HepG2 (cell line): Measurements from ENCODE around the gene DYNLT2B. TPM values are rescaled to one million over a fixed set of nuclear protein-coding genes. Genes with fewer than 3 reads are reported as not detected.
A peak's percentile ranks its signal among the peaks of the same experiment; 100 is the strongest.

Source experiments
- NFE2 ChIP-seq: sonication (generic); formaldehyde crosslinking; IDR thresholded peaks from 2 replicates; pipeline ENCODE4 v1.4.0; 2020; ENCODE audit warnings: missing genetic modification reagents
- TBP ChIP-seq: sonication (generic); formaldehyde crosslinking; IDR thresholded peaks from 2 replicates; pipeline ENCODE4 v1.5.0; 2020; ENCODE audit warnings: missing genetic modification reagents
- TEAD3 ChIP-seq: optimal IDR thresholded peaks from 2 replicates; pipeline ENCODE3; 2016; ENCODE audit warnings: borderline replicate concordance
- ZBTB1 ChIP-seq: sonication (generic); formaldehyde crosslinking; IDR thresholded peaks from 2 replicates; pipeline ENCODE4 v1.4.0; 2020; ENCODE audit warnings: missing genetic modification reagents, borderline replicate concordance
- ZFYVE20 ChIP-seq: sonication (generic); formaldehyde crosslinking; IDR thresholded peaks from 2 replicates; pipeline ENCODE4 v1.8.0; 2023; ENCODE audit warnings: low read depth, mild to moderate bottlenecking, moderate library complexity, missing genetic modification reagents, borderline replicate concordance
- ZMYM3 ChIP-seq: sonication (generic); formaldehyde crosslinking; IDR thresholded peaks from 2 replicates; pipeline ENCODE4 v1.5.1; 2020; ENCODE audit warnings: mild to moderate bottlenecking, missing genetic modification reagents
- ZNF292 ChIP-seq: sonication (generic); formaldehyde crosslinking; IDR thresholded peaks from 2 replicates; pipeline ENCODE4 v1.8.1; 2022; ENCODE audit warnings: mild to moderate bottlenecking, low read depth, missing genetic modification reagents, borderline replicate concordance
- ZNF510 ChIP-seq: sonication (generic); formaldehyde crosslinking; IDR thresholded peaks from 2 replicates; pipeline ENCODE4 v1.4.0; 2020; ENCODE audit warnings: low read depth, mild to moderate bottlenecking, missing genetic modification reagents
- ZNF75D ChIP-seq: sonication (generic); formaldehyde crosslinking; IDR thresholded peaks from 2 replicates; pipeline ENCODE4 v1.8.1; 2023; ENCODE audit warnings: missing genetic modification reagents, mild to moderate bottlenecking, borderline replicate concordance
- polyA plus RNA-seq, 8 experiments: library from polyadenylated mRNA; depleted of rRNA in 3 of 8; stranded (reverse) in 7 of 8; unstranded in 1 of 8; fragments of >200 nt; fragmentation: Illumina TruSeq in 4 of 8; extraction: Trizol in 4 of 8; gene quantifications; 2 replicates each; pipeline versions ENCODE4 v1.2.1 to v1.2.3, GENCODE V29; 2011 to 2016; ENCODE audit warnings: low read depth in 4 of 8, missing spikeins in 1 of 8, mixed read lengths in 1 of 8; ENCODE audit not compliant: insufficient read depth in 1 of 8
- total RNA-seq, 5 experiments: library from RNA; depleted of rRNA; stranded (reverse); fragments of >200 nt; fragmentation: Illumina TruSeq; extraction: Trizol; gene quantifications; 2 replicates each; pipeline ENCODE4 v1.2.3, GENCODE V29; 2016; ENCODE audit warnings: low read depth in 1 of 5
- TF ChIP-seq, protein P1 (sequence below): sonication (generic); formaldehyde crosslinking; IDR thresholded peaks from 2 replicates; pipeline ENCODE4 v1.4.0; 2020; ENCODE audit warnings: mild to moderate bottlenecking, missing genetic modification reagents, borderline replicate concordance
- TF ChIP-seq, protein P2 (sequence below): IDR thresholded peaks from 2 replicates; pipeline ENCODE4 v1.6.1; 2012; ENCODE audit warnings: low read length, improper control_type of control experiment
- TF ChIP-seq, protein P3 (sequence below): sonication (generic); formaldehyde crosslinking; IDR thresholded peaks from 2 replicates; pipeline ENCODE4 v1.5.1; 2020; ENCODE audit warnings: mild to moderate bottlenecking, missing genetic modification reagents
- TF ChIP-seq, protein P4 (sequence below): sonication (generic); formaldehyde crosslinking; IDR thresholded peaks from 2 replicates; pipeline ENCODE4 v1.4.0; 2020; ENCODE audit warnings: missing genetic modification reagents

DYNLT2B gene
- total and polyA plus RNA-seq, 2 of the 13 experiments (the other 11 are each of a cell fraction or from before 2014, with no cell fraction given) = 4.0 to 7.0 TPM

DNA sequence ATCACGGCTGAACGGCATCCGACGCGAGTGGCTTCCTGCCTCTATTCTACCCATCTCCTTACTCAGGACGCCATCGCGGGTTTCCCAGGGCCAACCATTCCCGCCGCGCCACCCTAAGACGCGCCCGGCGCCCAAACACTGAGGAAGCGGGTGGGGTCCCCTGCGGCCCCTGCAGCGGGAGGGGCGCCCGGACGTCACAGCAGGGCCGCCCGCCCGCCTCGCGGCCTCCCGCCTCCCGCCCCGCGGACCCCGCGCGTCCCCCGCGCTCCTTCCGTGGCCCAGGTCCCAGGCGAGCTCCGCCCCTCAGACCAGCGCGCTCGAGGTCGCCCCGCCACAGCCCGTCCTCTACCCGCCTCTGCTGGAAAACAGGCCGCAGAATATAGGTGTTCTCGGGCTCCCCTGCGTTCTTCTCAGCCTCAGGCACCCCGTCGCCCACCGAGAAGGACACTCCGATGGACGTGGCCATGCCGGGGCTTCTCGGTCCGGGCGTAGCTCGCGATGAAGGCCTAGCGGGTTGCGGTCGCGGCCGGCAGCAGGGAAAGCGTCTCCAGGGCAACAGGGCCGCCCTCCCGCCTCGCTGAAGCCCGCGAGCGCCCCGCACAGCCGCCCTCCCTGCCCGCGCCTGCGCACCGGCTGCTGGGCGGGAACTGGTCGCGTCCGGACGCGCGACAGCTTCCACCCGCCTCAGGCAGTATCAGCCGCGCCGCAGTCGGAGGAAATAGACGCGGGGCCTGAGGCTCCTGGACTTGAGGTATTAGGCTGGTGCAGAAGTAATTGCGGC is at the start of gene DYNLT2B (continued):
- TF ChIP-seq, protein P1, sequence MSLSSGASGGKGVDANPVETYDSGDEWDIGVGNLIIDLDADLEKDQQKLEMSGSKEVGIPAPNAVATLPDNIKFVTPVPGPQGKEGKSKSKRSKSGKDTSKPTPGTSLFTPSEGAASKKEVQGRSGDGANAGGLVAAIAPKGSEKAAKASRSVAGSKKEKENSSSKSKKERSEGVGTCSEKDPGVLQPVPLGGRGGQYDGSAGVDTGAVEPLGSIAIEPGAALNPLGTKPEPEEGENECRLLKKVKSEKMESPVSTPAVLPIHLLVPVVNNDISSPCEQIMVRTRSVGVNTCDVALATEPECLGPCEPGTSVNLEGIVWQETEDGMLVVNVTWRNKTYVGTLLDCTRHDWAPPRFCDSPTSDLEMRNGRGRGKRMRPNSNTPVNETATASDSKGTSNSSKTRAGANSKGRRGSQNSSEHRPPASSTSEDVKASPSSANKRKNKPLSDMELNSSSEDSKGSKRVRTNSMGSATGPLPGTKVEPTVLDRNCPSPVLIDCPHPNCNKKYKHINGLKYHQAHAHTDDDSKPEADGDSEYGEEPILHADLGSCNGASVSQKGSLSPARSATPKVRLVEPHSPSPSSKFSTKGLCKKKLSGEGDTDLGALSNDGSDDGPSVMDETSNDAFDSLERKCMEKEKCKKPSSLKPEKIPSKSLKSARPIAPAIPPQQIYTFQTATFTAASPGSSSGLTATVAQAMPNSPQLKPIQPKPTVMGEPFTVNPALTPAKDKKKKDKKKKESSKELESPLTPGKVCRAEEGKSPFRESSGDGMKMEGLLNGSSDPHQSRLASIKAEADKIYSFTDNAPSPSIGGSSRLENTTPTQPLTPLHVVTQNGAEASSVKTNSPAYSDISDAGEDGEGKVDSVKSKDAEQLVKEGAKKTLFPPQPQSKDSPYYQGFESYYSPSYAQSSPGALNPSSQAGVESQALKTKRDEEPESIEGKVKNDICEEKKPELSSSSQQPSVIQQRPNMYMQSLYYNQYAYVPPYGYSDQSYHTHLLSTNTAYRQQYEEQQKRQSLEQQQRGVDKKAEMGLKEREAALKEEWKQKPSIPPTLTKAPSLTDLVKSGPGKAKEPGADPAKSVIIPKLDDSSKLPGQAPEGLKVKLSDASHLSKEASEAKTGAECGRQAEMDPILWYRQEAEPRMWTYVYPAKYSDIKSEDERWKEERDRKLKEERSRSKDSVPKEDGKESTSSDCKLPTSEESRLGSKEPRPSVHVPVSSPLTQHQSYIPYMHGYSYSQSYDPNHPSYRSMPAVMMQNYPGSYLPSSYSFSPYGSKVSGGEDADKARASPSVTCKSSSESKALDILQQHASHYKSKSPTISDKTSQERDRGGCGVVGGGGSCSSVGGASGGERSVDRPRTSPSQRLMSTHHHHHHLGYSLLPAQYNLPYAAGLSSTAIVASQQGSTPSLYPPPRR (CRISPR knock-in tag) = 0 out of 2 replicates have a peak, but pooled peaks have one; percentile 7
- TF ChIP-seq ZNF292 = no peak
- TF ChIP-seq ZNF75D (CRISPR knock-in tag) = no peak
- TF ChIP-seq, protein P2, sequence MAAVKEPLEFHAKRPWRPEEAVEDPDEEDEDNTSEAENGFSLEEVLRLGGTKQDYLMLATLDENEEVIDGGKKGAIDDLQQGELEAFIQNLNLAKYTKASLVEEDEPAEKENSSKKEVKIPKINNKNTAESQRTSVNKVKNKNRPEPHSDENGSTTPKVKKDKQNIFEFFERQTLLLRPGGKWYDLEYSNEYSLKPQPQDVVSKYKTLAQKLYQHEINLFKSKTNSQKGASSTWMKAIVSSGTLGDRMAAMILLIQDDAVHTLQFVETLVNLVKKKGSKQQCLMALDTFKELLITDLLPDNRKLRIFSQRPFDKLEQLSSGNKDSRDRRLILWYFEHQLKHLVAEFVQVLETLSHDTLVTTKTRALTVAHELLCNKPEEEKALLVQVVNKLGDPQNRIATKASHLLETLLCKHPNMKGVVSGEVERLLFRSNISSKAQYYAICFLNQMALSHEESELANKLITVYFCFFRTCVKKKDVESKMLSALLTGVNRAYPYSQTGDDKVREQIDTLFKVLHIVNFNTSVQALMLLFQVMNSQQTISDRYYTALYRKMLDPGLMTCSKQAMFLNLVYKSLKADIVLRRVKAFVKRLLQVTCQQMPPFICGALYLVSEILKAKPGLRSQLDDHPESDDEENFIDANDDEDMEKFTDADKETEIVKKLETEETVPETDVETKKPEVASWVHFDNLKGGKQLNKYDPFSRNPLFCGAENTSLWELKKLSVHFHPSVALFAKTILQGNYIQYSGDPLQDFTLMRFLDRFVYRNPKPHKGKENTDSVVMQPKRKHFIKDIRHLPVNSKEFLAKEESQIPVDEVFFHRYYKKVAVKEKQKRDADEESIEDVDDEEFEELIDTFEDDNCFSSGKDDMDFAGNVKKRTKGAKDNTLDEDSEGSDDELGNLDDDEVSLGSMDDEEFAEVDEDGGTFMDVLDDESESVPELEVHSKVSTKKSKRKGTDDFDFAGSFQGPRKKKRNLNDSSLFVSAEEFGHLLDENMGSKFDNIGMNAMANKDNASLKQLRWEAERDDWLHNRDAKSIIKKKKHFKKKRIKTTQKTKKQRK = no peak
- no peak for TF ChIP-seq TEAD3 (CRISPR knock-in tag)
- TF ChIP-seq ZNF510 (CRISPR knock-in tag) = 0 out of 2 replicates have a peak, but pooled peaks have one; percentile 81
- TF ChIP-seq, protein P3, sequence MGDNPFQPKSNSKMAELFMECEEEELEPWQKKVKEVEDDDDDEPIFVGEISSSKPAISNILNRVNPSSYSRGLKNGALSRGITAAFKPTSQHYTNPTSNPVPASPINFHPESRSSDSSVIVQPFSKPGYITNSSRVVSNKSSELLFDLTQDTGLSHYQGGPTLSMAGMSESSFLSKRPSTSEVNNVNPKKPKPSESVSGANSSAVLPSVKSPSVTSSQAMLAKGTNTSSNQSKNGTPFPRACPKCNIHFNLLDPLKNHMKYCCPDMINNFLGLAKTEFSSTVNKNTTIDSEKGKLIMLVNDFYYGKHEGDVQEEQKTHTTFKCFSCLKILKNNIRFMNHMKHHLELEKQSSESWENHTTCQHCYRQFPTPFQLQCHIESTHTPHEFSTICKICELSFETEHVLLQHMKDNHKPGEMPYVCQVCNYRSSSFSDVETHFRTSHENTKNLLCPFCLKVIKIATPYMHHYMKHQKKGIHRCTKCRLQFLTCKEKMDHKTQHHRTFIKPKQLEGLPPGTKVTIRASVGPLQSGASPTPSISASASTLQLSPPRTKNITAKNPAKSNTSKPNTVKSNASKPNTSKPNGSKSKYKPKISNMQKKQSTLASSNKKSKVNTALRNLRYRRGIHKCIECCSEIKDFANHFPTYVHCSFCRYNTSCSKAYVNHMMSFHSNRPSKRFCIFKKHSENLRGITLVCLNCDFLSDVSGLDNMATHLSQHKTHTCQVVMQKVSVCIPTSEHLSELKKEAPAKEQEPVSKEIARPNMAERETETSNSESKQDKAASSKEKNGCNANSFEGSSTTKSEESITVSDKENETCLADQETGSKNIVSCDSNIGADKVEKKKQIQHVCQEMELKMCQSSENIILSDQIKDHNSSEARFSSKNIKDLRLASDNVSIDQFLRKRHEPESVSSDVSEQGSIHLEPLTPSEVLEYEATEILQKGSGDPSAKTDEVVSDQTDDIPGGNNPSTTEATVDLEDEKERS = no peak
- 0 out of 2 replicates have a peak, but pooled peaks have one; percentile 69 for TF ChIP-seq ZFYVE20
- TF ChIP-seq ZBTB1 (CRISPR knock-in tag) = no peak
- no peak for TF ChIP-seq ZMYM3 (CRISPR knock-in tag)
- TF ChIP-seq, protein P4, sequence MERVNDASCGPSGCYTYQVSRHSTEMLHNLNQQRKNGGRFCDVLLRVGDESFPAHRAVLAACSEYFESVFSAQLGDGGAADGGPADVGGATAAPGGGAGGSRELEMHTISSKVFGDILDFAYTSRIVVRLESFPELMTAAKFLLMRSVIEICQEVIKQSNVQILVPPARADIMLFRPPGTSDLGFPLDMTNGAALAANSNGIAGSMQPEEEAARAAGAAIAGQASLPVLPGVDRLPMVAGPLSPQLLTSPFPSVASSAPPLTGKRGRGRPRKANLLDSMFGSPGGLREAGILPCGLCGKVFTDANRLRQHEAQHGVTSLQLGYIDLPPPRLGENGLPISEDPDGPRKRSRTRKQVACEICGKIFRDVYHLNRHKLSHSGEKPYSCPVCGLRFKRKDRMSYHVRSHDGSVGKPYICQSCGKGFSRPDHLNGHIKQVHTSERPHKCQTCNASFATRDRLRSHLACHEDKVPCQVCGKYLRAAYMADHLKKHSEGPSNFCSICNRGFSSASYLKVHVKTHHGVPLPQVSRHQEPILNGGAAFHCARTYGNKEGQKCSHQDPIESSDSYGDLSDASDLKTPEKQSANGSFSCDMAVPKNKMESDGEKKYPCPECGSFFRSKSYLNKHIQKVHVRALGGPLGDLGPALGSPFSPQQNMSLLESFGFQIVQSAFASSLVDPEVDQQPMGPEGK = peak; percentile 82
- no peak for TF ChIP-seq TBP
- no peak for TF ChIP-seq NFE2 (CRISPR knock-in tag)
